HL-60 (cell line): ENCODE measurements around the gene SULT2A1.
"Not testable (repeated sequence)": the region's sequence is repeated elsewhere in the genome, so short reads cannot be mapped to it uniquely, and the experiment has no call there.

Experiments
- DNase-seq, 2 experiments: peaks; one replicate each; pipeline ENCODE4 v3.0.0-alpha.2; 2010 to 2020; ENCODE audit warnings: low read depth in 1 of 2, low spot score in 1 of 2
- H3K27ac ChIP-seq: fragments of 250-450 bp; sonication (Bioruptor Pico); replicated peaks from 2 replicates; pipeline ENCODE4 v1.5.1; 2020; ENCODE audit warnings: mild to moderate bottlenecking, moderate library complexity
- H3K27me3 ChIP-seq: fragments of 250-450 bp; sonication (Bioruptor Pico); 2 replicates; pipeline ENCODE4 v1.5.1; 2021; ENCODE audit warnings: mild to moderate bottlenecking, moderate library complexity; ENCODE audit not compliant: insufficient read depth, poor library complexity, severe bottlenecking
- H3K4me3 ChIP-seq: replicated peaks from 2 replicates; pipeline ENCODE4 v1.5.1; 2011; ENCODE audit warnings: mild to moderate bottlenecking, control low read depth, low read length; ENCODE audit not compliant: insufficient read depth
- GABPA ChIP-seq: IDR thresholded peaks from 2 replicates; pipeline ENCODE4 v1.6.1; 2012; ENCODE audit warnings: low read depth
- POLR2AphosphoS5 ChIP-seq: IDR thresholded peaks from 2 replicates; pipeline ENCODE4 v1.6.1; 2012; ENCODE audit warnings: low read depth
- SPI1 ChIP-seq: IDR thresholded peaks from 2 replicates; pipeline ENCODE4 v1.6.1; 2012; ENCODE audit warnings: low read depth, mild to moderate bottlenecking, borderline replicate concordance
- long read RNA-seq: library from polyadenylated mRNA; unstranded; transcript quantifications from one replicate; pipeline ENCODE4 v2.0.0, GENCODE V29; 2020
- TF ChIP-seq, protein P1 (sequence below): IDR thresholded peaks from one replicate; pipeline ENCODE4 v1.5.1; 2011; ENCODE audit warnings: low read length, control low read depth, inconsistent platforms; ENCODE audit not compliant: insufficient read depth
- TF ChIP-seq, protein P2 (sequence below): IDR thresholded peaks from 2 replicates; pipeline ENCODE4 v1.6.1; 2012; ENCODE audit warnings: low read depth; ENCODE audit not compliant: insufficient replicate concordance

SULT2A1 gene, protein sequence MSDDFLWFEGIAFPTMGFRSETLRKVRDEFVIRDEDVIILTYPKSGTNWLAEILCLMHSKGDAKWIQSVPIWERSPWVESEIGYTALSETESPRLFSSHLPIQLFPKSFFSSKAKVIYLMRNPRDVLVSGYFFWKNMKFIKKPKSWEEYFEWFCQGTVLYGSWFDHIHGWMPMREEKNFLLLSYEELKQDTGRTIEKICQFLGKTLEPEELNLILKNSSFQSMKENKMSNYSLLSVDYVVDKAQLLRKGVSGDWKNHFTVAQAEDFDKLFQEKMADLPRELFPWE
- long read RNA-seq: 0 reads

DNA sequence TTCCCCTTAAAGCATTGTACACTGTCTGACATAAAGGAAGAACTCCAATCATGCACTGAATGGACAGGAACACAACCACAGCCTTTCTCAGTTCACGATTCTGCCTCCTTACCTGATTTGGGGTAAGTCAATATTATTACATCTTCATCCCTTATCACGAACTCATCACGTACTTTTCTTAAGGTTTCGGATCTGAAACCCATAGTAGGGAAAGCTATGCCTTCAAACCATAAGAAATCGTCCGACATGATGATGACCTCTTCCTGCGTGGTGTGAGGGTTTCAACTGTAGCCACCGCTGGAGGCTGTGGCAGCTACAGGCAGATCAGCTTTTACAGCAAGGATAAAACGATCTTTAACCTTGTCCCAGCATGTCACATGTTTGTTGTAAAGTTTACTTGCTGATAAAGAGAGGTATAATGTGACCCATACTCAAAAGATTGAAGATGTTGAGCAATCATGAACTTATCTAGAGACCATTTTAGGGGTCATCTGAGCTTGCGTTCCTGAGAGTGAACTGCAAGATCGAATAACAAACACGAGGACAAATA, at the start of gene SULT2A1:
SULT2A1 (minus strand) TSS at position 306 of the 550 bp plus-strand sequence; CDS start at position 248, 58 bp downstream.
- H3K27ac ChIP-seq: no peak within 1 kb of the TSS
- no peaks in the 10 kb centered on the region for H3K27me3 ChIP-seq
- no peak for TF ChIP-seq GABPA
- TF ChIP-seq POLR2AphosphoS5: no peak
- TF ChIP-seq, protein P1, sequence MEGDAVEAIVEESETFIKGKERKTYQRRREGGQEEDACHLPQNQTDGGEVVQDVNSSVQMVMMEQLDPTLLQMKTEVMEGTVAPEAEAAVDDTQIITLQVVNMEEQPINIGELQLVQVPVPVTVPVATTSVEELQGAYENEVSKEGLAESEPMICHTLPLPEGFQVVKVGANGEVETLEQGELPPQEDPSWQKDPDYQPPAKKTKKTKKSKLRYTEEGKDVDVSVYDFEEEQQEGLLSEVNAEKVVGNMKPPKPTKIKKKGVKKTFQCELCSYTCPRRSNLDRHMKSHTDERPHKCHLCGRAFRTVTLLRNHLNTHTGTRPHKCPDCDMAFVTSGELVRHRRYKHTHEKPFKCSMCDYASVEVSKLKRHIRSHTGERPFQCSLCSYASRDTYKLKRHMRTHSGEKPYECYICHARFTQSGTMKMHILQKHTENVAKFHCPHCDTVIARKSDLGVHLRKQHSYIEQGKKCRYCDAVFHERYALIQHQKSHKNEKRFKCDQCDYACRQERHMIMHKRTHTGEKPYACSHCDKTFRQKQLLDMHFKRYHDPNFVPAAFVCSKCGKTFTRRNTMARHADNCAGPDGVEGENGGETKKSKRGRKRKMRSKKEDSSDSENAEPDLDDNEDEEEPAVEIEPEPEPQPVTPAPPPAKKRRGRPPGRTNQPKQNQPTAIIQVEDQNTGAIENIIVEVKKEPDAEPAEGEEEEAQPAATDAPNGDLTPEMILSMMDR: no peak
- TF ChIP-seq, protein P2, sequence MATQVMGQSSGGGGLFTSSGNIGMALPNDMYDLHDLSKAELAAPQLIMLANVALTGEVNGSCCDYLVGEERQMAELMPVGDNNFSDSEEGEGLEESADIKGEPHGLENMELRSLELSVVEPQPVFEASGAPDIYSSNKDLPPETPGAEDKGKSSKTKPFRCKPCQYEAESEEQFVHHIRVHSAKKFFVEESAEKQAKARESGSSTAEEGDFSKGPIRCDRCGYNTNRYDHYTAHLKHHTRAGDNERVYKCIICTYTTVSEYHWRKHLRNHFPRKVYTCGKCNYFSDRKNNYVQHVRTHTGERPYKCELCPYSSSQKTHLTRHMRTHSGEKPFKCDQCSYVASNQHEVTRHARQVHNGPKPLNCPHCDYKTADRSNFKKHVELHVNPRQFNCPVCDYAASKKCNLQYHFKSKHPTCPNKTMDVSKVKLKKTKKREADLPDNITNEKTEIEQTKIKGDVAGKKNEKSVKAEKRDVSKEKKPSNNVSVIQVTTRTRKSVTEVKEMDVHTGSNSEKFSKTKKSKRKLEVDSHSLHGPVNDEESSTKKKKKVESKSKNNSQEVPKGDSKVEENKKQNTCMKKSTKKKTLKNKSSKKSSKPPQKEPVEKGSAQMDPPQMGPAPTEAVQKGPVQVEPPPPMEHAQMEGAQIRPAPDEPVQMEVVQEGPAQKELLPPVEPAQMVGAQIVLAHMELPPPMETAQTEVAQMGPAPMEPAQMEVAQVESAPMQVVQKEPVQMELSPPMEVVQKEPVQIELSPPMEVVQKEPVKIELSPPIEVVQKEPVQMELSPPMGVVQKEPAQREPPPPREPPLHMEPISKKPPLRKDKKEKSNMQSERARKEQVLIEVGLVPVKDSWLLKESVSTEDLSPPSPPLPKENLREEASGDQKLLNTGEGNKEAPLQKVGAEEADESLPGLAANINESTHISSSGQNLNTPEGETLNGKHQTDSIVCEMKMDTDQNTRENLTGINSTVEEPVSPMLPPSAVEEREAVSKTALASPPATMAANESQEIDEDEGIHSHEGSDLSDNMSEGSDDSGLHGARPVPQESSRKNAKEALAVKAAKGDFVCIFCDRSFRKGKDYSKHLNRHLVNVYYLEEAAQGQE: no peak
- no peak for TF ChIP-seq SPI1
- no peak within 1 kb of the TSS for H3K4me3 ChIP-seq
- no peak for DNase-seq

DNA sequence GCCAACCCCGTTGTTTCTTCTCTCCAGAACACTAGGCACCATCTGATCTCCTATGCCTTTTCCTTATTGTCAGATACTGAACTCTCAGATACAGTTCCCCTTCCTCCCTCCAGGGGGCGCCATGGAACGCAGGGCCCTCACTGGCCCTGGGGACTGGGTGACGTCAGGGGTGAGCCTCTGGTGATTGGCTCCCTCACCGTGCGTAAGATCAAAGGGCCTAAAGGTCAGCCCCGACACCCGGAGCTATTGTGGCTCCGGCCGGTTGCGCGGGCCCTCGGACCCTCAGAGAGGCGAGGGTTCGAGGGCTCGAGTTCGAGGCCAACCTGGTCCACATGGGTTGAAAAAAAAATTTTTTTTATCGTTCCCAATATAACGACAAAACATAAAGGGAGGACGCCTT, 42.5 kb upstream of the SULT2A1 start:
- DNase-seq, H3K27ac ChIP-seq, H3K27me3 ChIP-seq, H3K4me3 ChIP-seq: not testable (repeated sequence)

DNA sequence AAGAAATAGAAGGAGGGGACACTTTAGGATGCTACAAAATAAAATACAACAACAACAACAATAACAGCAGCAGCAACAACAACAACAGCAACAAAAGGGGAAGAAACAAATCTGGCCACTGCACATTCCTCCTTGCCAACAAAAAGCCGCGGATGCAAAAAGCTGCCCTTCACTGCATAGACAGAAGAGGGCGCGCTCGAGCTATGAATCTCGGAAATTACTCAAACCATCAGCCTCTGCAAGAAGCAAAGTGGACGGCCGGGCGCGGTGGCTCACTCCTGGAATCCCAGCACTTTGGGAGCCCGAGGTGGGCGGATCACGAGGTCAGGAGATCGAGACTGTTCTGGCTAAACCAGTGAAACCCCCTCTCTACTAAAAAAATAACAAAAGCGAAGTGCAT, 34.0 kb upstream of the SULT2A1 start:
- not testable (repeated sequence) for H3K27me3 ChIP-seq, DNase-seq, H3K4me3 ChIP-seq, H3K27ac ChIP-seq

DNA sequence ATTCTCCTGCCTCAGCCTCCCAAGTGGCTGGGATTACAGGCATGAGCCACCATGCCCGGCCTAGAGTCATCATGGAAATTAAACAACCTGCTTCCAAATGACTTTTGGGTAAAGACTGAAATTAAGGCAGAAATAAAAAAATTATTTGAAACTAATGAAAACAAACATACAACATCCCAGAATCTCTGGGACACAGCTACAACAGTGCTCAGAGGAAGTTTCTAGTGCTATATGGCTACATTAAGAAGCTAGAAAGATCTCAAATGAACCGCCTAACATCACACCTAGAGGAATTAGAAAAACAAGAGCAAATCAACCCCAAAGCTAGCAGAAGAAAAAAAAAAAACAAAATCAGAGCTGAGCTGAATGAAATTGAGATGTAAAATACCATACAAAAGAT, 24.1 kb upstream of the SULT2A1 start:
- not testable (repeated sequence) for H3K4me3 ChIP-seq, H3K27ac ChIP-seq, H3K27me3 ChIP-seq
- peak in 1 of 2 experiments; percentile 9 for DNase-seq

DNA sequence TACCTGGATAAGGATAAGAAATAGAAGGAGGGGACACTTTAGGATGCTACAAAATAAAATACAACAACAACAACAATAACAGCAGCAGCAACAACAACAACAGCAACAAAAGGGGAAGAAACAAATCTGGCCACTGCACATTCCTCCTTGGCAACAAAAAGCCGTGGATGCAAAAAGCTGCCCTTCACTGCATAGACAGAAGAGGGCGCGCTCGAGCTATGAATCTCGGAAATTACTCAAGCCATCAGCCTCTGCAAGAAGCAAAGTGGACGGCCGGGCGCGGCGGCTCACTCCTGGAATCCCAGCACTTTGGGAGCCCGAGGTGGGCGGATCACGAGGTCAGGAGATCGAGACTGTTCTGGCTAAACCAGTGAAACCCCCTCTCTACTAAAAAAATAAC, 23.2 kb upstream of the SULT2A1 start:
- not testable (repeated sequence) for H3K27ac ChIP-seq, H3K4me3 ChIP-seq, H3K27me3 ChIP-seq
- DNase-seq: peak in 1 of 2 experiments; percentile 83

DNA sequence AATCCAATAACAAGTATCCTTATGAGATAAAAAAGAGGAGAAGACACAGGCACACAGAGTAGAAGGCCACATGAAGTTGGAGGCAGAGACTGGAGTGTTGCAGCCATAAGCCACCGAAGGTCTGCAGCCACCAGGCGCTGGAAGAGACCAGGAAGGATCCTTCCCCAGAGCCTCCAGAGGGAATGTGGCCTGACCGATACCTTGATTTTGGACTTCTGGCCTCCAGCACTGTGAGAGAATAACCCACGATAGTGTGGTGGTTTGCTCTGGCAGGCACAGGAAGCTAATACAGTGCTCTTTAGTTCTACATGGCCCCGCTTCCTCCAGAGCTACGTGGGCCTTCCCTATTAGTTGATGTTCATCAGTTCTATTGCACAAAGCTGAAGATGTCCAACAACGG, 15.3 kb upstream of the SULT2A1 start:
- TF ChIP-seq, protein P2: no peak
- TF ChIP-seq, protein P1: no peak
- TF ChIP-seq SPI1: no peak
- no peak for TF ChIP-seq POLR2AphosphoS5
- no peak for TF ChIP-seq GABPA
- Histone ChIP-seq H3K27me3 (no peaks in the 10 kb centered on the region), H3K27ac (no peak overlapping the region), H3K4me3 (no peak overlapping the region)
- no peak for DNase-seq
